ENCODE measurements around the gene ULK4.

ULK4 gene

GRCh38 chr3:41260063-41260450 lies 701.8 kb downstream of the ULK4 start:
- DNase-seq (ENCODE audit: low spot score), result no peak

- DNase-seq (ENCODE audit: low spot score), result no peak
Measured at GRCh38 chr3:41259449-41260062, 702.3 kb downstream of the ULK4 start.

- no peak for DNase-seq (ENCODE audit: low spot score)
Measured at GRCh38 chr3:41258239-41258800, 703.6 kb downstream of the ULK4 start.

- no peak for DNase-seq (ENCODE audit: low spot score)
Measured at GRCh38 chr3:41251593-41251992, 710.3 kb downstream of the ULK4 start.

- no peak for DNase-seq (ENCODE audit: low spot score)
Measured at GRCh38 chr3:41250825-41251224, 711.1 kb downstream of the ULK4 start.

GRCh38 chr3:41249318-41249717 lies 712.6 kb downstream of the ULK4 start:
- DNase-seq (ENCODE audit: low spot score), result no peak

- no peak for DNase-seq (ENCODE audit: low spot score)
Measured at GRCh38 chr3:41248525-41248924, 713.4 kb downstream of the ULK4 start.

GRCh38 chr3:41247055-41248004 lies 714.6 kb downstream of the ULK4 start:
- peak; percentile 68 for DNase-seq (ENCODE audit: low spot score)

GRCh38 chr3:41244620-41245336 lies 717.1 kb downstream of the ULK4 start:
- DNase-seq (ENCODE audit: low spot score), result no peak

- DNase-seq (ENCODE audit: low spot score), result no peak
Measured at GRCh38 chr3:41243183-41243582, 718.7 kb downstream of the ULK4 start.

- DNase-seq (ENCODE audit: low spot score), result no peak
Measured at GRCh38 chr3:41241800-41242571, 719.9 kb downstream of the ULK4 start.

- no peak for DNase-seq (ENCODE audit: low spot score)
Measured at GRCh38 chr3:41241161-41241560, 720.7 kb downstream of the ULK4 start.

GRCh38 chr3:41239587-41239986 lies 722.3 kb downstream of the ULK4 start:
- DNase-seq (ENCODE audit: low spot score), result no peak

- no peak for DNase-seq (ENCODE audit: low spot score)
Measured at GRCh38 chr3:41237907-41238306, 724.0 kb downstream of the ULK4 start.

GRCh38 chr3:41236228-41236627 lies 725.7 kb downstream of the ULK4 start:
- DNase-seq (ENCODE audit: low spot score), result no peak

GRCh38 chr3:41234823-41235721 lies 726.8 kb downstream of the ULK4 start:
- DNase-seq (ENCODE audit: low spot score), result no peak

GRCh38 chr3:41224120-41224806 lies 737.6 kb downstream of the ULK4 start:
- DNase-seq (ENCODE audit: low spot score), result no peak

GRCh38 chr3:41223691-41224090 lies 738.2 kb downstream of the ULK4 start:
- no peak for DNase-seq (ENCODE audit: low spot score)

- no peak for DNase-seq (ENCODE audit: low spot score)
Measured at GRCh38 chr3:41223078-41223477, 738.8 kb downstream of the ULK4 start.

GRCh38 chr3:41222501-41222900 lies 739.4 kb downstream of the ULK4 start:
- DNase-seq (ENCODE audit: low spot score), result no peak
